Measurements from ENCODE around the gene GTPBP3.
A peak's percentile ranks its signal among the peaks of the same experiment; 100 is the strongest.

GRCh38 chr19:17390665-17391370, 53.5 kb downstream of the GTPBP3 start:
- TF ChIP-seq CTCF (IDR thresholded peaks at IDR 0.05): peak; percentile 91
- no peak for TF ChIP-seq ZFX (IDR thresholded peaks at IDR 0.05; ENCODE audit: borderline replicate concordance)

Data from 22Rv1 (cell line).